Tibial nerve (tissue), 4 donors: ENCODE data around the gene ZNF423. TPM values are rescaled to one million over a fixed set of nuclear protein-coding genes. Genes with fewer than 3 reads are reported as not detected.

Experiments
- DNase-seq, 2 donors: peaks; one replicate each; pipeline ENCODE4 v3.0.0-alpha.2; 2019; ENCODE audit warnings: low spot score in 2 of 2
- H3K27ac ChIP-seq, 4 donors: fragments of 200-600 bp; sonication (generic) in 3 of 4; one replicate each; pipeline ENCODE4 v1.5.1; 2017 to 2019; ENCODE audit warnings: mild to moderate bottlenecking in 1 of 4
- H3K27me3 ChIP-seq, 2 donors: fragments of 200-600 bp; sonication (generic) in 1 of 2; one replicate each; pipeline versions ENCODE4 v1.5.1 to v1.6.0; 2017 to 2019
- H3K36me3 ChIP-seq, 3 donors: fragments of 200-600 bp; sonication (generic); one replicate each; pipeline ENCODE4 v1.5.1; 2018 to 2019
- H3K4me1 ChIP-seq, 4 donors: fragments of 200-600 bp; sonication (generic) in 3 of 4; one replicate each; pipeline ENCODE4 v1.5.1; 2017 to 2019
- H3K4me3 ChIP-seq, 4 donors: fragments of 200-600 bp; sonication (generic) in 3 of 4; one replicate each; pipeline ENCODE4 v1.5.1; 2017 to 2019; ENCODE audit warnings: mild to moderate bottlenecking in 1 of 4, moderate library complexity in 1 of 4
- H3K9me3 ChIP-seq, 4 donors: fragments of 200-600 bp; sonication (generic) in 3 of 4; one replicate each; pipeline ENCODE4 v1.5.1; 2017 to 2019
- EP300 ChIP-seq, 2 donors: sonication (generic); formaldehyde crosslinking; IDR thresholded peaks; one replicate each; pipeline ENCODE4 v1.6.1; 2017; ENCODE audit warnings: antibody characterized with exemption in 2 of 2, mild to moderate bottlenecking in 1 of 2
- POLR2A ChIP-seq, 2 donors: fragments of 450-650 bp; IDR thresholded peaks; one replicate each; pipeline ENCODE4 v1.6.1; 2017; ENCODE audit warnings: antibody characterized with exemption in 2 of 2, mild to moderate bottlenecking in 2 of 2, moderate library complexity in 2 of 2
- WGBS, 2 donors: methylation state at CpG; one replicate each; pipeline ENCODE4 v1.1.5; 2018; 5-methylcytosine and 5-hydroxymethylcytosine counted together
- total RNA-seq, 4 donors: library from RNA; depleted of rRNA; stranded (reverse); fragments of >200 nt; gene quantifications; one replicate each; pipeline ENCODE4 v1.1.0, GENCODE V29; 2016
- TF ChIP-seq, protein P1 (sequence below), 5 experiments: fragments of 200-600 bp in 3 of 5; fragments of 450-650 bp in 2 of 5; sonication (generic) in 3 of 5; IDR thresholded peaks; one replicate each; pipeline ENCODE4 v1.5.1; 2016 to 2019; ENCODE audit warnings: antibody characterized with exemption in 5 of 5, mild to moderate bottlenecking in 3 of 5, moderate library complexity in 2 of 5

ZNF423 gene
- total RNA-seq, 4 donors from 2014 or later = 15.9 to 20.5 (median 18.5) TPM

DNA sequence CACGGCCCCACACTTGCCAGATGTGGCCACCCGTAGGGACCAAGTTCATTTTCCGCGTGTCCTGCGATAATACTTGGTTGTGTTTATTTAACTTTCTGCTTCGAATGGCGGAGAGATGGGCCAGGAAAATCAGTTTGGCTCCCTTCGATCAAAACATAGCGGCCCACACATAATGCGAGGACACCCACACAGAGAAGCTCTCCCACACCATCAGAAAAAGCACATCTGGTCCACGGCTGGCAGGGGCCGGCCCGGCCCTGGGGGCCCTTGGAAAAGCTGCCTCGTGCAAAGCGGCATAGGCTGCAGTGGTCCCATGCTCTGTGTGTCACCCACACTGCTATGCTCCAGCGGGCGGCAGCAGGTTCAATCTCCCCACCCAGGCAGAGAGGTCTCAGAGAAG, 46.9 kb downstream of the ZNF423 start:
- no peak for DNase-seq
- Histone ChIP-seq H3K27me3 (no peaks in the 10 kb centered on the region), H3K4me1 (peaks cover 0 to 19% (median 0%) of the 10 kb centered on the region in 4 donors), H3K4me3 (no peak overlapping the region), H3K9me3 (no peaks in the 10 kb centered on the region), H3K36me3 (no peaks in the 10 kb centered on the region), H3K27ac (no peak overlapping the region)
- 51 to 66% methylated on average over 17 of the region's 17 CpGs for WGBS, 2 donors
- TF ChIP-seq EP300 (IDR thresholded peaks at IDR 0.05) (no peak), POLR2A (IDR thresholded peaks at IDR 0.05) (no peak)
- TF ChIP-seq, protein P1, sequence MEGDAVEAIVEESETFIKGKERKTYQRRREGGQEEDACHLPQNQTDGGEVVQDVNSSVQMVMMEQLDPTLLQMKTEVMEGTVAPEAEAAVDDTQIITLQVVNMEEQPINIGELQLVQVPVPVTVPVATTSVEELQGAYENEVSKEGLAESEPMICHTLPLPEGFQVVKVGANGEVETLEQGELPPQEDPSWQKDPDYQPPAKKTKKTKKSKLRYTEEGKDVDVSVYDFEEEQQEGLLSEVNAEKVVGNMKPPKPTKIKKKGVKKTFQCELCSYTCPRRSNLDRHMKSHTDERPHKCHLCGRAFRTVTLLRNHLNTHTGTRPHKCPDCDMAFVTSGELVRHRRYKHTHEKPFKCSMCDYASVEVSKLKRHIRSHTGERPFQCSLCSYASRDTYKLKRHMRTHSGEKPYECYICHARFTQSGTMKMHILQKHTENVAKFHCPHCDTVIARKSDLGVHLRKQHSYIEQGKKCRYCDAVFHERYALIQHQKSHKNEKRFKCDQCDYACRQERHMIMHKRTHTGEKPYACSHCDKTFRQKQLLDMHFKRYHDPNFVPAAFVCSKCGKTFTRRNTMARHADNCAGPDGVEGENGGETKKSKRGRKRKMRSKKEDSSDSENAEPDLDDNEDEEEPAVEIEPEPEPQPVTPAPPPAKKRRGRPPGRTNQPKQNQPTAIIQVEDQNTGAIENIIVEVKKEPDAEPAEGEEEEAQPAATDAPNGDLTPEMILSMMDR (IDR thresholded peaks at IDR 0.05) = no peak

DNA sequence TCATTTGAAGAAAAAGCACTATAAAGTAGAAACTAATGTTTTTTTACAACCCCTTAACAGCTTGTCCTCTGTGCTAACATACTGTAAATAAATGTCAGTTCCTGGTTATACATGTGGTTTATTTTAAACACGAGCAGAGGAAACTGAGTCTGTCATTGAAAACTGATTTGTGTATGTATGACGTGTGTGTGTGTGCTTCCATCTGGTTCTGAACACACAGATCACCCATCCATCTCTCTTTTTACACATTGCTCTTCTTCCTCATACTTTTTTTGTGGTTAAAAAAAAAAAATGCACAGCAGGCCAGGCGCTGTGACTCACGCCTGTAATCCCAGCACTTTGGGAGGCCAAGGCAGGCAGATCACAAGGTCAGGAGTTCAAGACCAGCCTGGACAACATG, 49.5 kb downstream of the ZNF423 start:
- Histone ChIP-seq H3K27me3 (no peaks in the 10 kb centered on the region), H3K4me3 (no peak overlapping the region), H3K36me3 (no peaks in the 10 kb centered on the region), H3K4me1 (peaks cover 0 to 15% (median 0%) of the 10 kb centered on the region in 4 donors), H3K9me3 (no peaks in the 10 kb centered on the region), H3K27ac (no peak overlapping the region)
- TF ChIP-seq POLR2A (IDR thresholded peaks at IDR 0.05) (no peak), EP300 (IDR thresholded peaks at IDR 0.05) (no peak)
- TF ChIP-seq, protein P1 (IDR thresholded peaks at IDR 0.05) = no peak
- no peak for DNase-seq
- 44 to 54% methylated on average over 4 of the region's 4 CpGs for WGBS, 2 donors

DNA sequence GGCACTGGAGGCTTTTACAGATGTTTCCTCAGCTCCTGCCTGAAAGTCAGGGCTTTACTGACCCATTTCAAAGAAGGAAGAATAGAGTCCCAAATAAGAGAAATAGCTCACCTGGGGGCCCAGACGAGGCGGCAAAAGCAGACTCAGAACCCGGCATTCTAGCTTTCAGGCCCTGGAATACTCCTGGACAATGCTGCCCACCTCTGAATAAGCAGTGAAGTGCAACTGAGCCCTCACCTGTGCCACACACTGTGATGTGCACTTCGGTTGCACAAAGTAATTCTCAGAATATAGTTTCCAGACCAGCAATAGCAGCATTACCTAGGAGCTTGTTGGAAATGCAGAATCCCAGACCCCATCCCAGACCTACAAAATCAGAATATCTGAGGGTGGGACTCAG, 54.6 kb downstream of the ZNF423 start:
- no peaks in the 10 kb centered on the region for H3K36me3 ChIP-seq
- no peaks in the 10 kb centered on the region for H3K4me1 ChIP-seq
- no peaks in the 10 kb centered on the region for H3K9me3 ChIP-seq
- no peak for DNase-seq
- 90 to 95% methylated on average over 4 of the region's 4 CpGs for WGBS, 2 donors
- H3K27ac ChIP-seq = no peak overlapping the region
- no peak for TF ChIP-seq POLR2A (IDR thresholded peaks at IDR 0.05)
- TF ChIP-seq, protein P1 (IDR thresholded peaks at IDR 0.05) = no peak
- TF ChIP-seq EP300 (IDR thresholded peaks at IDR 0.05) = no peak
- no peaks in the 10 kb centered on the region for H3K27me3 ChIP-seq
- no peak overlapping the region for H3K4me3 ChIP-seq

DNA sequence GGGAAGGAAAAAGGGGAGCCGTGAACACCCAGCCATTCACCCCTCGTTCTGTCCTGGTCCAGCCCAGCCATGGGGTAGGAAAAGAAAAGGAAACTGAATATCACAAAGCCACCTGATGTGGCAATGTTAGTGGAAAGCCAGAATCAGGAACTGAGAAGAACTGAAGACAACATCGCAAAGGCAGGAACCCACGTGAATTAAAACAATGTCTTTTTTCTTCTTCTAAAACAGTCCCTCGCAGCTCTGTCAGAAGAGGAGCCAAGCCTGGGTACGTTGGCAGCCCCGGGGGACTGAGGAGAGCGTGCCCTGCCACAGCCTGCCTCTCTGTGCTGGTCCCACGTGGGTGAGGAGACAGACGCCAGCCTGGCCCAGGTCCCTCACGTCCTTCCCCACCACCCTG, 55.0 kb downstream of the ZNF423 start:
- H3K4me3 ChIP-seq = no peak overlapping the region
- WGBS, 2 donors = 42 to 45% methylated on average over 11 of the region's 11 CpGs

DNA sequence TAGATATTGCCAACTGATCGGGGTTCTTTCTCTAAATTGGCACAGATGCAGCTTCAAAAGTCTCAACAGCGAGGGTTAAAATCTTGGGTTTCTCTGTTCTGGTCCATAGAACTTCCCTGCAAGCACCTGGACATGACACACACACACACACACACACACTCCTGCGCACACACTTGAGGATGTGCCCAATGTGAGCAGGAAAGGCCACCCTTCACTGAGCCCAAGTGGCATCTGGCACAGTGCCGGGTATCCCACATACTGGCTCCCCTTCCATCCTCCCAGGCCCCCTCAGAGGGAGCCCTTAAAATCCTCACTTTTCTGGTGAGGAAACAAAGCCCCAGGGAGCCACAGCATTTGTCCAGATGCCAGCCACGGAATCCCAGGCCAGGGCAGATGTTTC, 55.5 kb downstream of the ZNF423 start:
- Histone ChIP-seq H3K36me3 (no peaks in the 10 kb centered on the region), H3K9me3 (no peaks in the 10 kb centered on the region), H3K4me3 (no peak overlapping the region), H3K27ac (no peak overlapping the region), H3K4me1 (no peaks in the 10 kb centered on the region), H3K27me3 (no peaks in the 10 kb centered on the region)
- TF ChIP-seq EP300 (IDR thresholded peaks at IDR 0.05) (no peak), POLR2A (IDR thresholded peaks at IDR 0.05) (no peak)
- TF ChIP-seq, protein P1 (IDR thresholded peaks at IDR 0.05) = no peak
- 75 to 77% methylated on average over 5 of the region's 5 CpGs for WGBS, 2 donors
- no peak for DNase-seq

More for the DNA sequence above, 55.0 kb downstream of the ZNF423 start:
- no peak for TF ChIP-seq EP300 (IDR thresholded peaks at IDR 0.05)
- TF ChIP-seq, protein P1 (IDR thresholded peaks at IDR 0.05) = no peak
- TF ChIP-seq POLR2A (IDR thresholded peaks at IDR 0.05) = no peak
- Histone ChIP-seq H3K9me3 (no peaks in the 10 kb centered on the region), H3K27me3 (no peaks in the 10 kb centered on the region), H3K4me1 (no peaks in the 10 kb centered on the region), H3K27ac (no peak overlapping the region), H3K36me3 (no peaks in the 10 kb centered on the region)
- DNase-seq = no peak
